Thoracic aorta (tissue), 2 donors: ENCODE data around the gene PDE10A. TPM values are rescaled to one million over a fixed set of nuclear protein-coding genes. Genes with fewer than 3 reads are reported as not detected.

ENCODE experiments used
- ATAC-seq: fragments of 150-250 bp; one replicate; pipeline ENCODE4 v1.8.0; 2017; ENCODE audit warnings: low read depth; ENCODE audit not compliant: insufficient number of reproducible peaks, low FRiP score
- DNase-seq: peaks from one replicate; pipeline ENCODE4 v3.0.0-alpha.2; 2020; ENCODE audit warnings: low spot score
- H3K27ac ChIP-seq, 2 donors: fragments of 200-600 bp; sonication (generic); 1 replicate in 1 of 2; 2 replicates in 1 of 2; pipeline ENCODE4 v1.5.1; 2016; ENCODE audit warnings: mild to moderate bottlenecking in 2 of 2, moderate library complexity in 2 of 2
- H3K27me3 ChIP-seq: fragments of 200-600 bp; sonication (generic); replicated peaks from 2 replicates; pipeline ENCODE4 v1.6.0; 2016; ENCODE audit warnings: mild to moderate bottlenecking; ENCODE audit not compliant: insufficient read depth
- H3K36me3 ChIP-seq: fragments of 200-600 bp; sonication (generic); one replicate; pipeline ENCODE4 v1.5.1; 2016
- H3K4me1 ChIP-seq, 2 donors: fragments of 200-600 bp; sonication (generic); 1 replicate in 1 of 2; 2 replicates in 1 of 2; pipeline versions ENCODE4 v1.5.1 to v1.6.0; 2016; ENCODE audit warnings: low read depth in 2 of 2, mild to moderate bottlenecking in 1 of 2; ENCODE audit not compliant: control insufficient read depth in 1 of 2
- H3K4me3 ChIP-seq: fragments of 200-600 bp; sonication (generic); 2 replicates; pipeline ENCODE4 v1.5.1; 2016; ENCODE audit warnings: mild to moderate bottlenecking
- H3K9me3 ChIP-seq: fragments of 200-600 bp; sonication (generic); 2 replicates; pipeline ENCODE4 v1.5.1; 2016
- total RNA-seq, 2 donors: library from RNA; depleted of rRNA; stranded (reverse); fragments of >200 nt; gene quantifications; one replicate each; pipeline versions ENCODE4 v1.1.0 to v1.2.3, GENCODE V29; 2016
- TF ChIP-seq, protein P1 (sequence below): fragments of 200-600 bp; sonication (generic); IDR thresholded peaks from one replicate; pipeline ENCODE4 v1.5.1; 2019; ENCODE audit warnings: antibody characterized with exemption

PDE10A gene
- total RNA-seq, 2 donors from 2014 or later = 7.0 to 20.8 TPM

- no peaks in the 10 kb centered on the region for H3K36me3 ChIP-seq
- TF ChIP-seq, protein P1, sequence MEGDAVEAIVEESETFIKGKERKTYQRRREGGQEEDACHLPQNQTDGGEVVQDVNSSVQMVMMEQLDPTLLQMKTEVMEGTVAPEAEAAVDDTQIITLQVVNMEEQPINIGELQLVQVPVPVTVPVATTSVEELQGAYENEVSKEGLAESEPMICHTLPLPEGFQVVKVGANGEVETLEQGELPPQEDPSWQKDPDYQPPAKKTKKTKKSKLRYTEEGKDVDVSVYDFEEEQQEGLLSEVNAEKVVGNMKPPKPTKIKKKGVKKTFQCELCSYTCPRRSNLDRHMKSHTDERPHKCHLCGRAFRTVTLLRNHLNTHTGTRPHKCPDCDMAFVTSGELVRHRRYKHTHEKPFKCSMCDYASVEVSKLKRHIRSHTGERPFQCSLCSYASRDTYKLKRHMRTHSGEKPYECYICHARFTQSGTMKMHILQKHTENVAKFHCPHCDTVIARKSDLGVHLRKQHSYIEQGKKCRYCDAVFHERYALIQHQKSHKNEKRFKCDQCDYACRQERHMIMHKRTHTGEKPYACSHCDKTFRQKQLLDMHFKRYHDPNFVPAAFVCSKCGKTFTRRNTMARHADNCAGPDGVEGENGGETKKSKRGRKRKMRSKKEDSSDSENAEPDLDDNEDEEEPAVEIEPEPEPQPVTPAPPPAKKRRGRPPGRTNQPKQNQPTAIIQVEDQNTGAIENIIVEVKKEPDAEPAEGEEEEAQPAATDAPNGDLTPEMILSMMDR = no peak
- no peaks in the 10 kb centered on the region for H3K9me3 ChIP-seq
- H3K27me3 ChIP-seq = no peaks in the 10 kb centered on the region
- no peak overlapping the region for H3K27ac ChIP-seq
- H3K4me1 ChIP-seq = no peaks in the 10 kb centered on the region
- H3K4me3 ChIP-seq = no peak overlapping the region
- DNase-seq (no peak), ATAC-seq (no peak)
Observed at GRCh38 chr6:165376100-165376499, 286.9 kb downstream of the PDE10A start.

DNA sequence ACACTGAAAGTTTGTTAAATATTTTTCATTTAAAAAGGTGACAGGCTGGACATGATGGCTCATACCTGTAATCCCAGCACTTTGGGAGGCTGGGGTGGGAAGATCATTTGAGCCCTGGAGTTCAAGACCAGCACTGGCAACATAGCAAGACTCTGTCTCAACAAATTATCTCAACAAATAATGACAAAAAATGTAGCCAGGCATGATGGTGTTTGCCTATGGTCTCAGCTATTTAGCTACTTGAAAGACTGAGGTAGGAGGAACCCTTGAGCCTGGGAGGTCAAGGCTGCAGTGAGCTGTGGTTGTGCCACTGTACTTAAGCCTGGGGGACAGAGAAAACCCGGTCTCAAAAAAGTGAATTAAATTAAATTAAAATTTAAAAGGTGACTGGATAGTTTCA is 297.7 kb downstream of the PDE10A start:
- DNase-seq = no peak
- TF ChIP-seq, protein P1 = no peak
- H3K4me1 ChIP-seq = no peaks in the 10 kb centered on the region
- no peaks in the 10 kb centered on the region for H3K27me3 ChIP-seq
- no peaks in the 10 kb centered on the region for H3K36me3 ChIP-seq
- no peak overlapping the region for H3K27ac ChIP-seq
- H3K4me3 ChIP-seq = no peak overlapping the region
- ATAC-seq = no peak
- H3K9me3 ChIP-seq = no peaks in the 10 kb centered on the region

DNA sequence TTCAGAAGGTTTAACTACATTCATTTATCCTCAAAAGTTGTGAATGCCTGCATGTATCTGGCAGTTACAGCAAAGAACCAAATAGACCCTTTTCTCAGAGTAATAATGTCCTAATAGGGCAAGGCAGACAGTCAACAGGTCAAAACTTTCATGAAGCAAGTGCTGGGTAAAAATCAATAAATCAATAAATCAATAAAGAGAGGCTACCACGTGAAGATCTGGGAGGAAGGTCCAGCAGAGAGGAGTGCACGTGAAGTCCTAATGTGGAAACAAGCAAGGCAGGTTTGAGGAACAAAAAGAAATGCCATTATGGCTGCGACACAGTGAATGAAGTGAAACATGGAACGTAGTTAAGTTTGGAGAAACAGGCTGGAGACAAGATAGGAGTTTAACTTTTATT is 317.3 kb downstream of the PDE10A start:
- no peak overlapping the region for H3K4me3 ChIP-seq
- ATAC-seq (no peak), DNase-seq (no peak)
- no peaks in the 10 kb centered on the region for H3K9me3 ChIP-seq
- no peaks in the 10 kb centered on the region for H3K4me1 ChIP-seq
- TF ChIP-seq, protein P1 = no peak
- H3K27ac ChIP-seq = no peak overlapping the region
- no peaks in the 10 kb centered on the region for H3K27me3 ChIP-seq
- no peaks in the 10 kb centered on the region for H3K36me3 ChIP-seq

GRCh38 chr6:165340532-165340931 is 322.5 kb downstream of the PDE10A start:
- H3K4me1 ChIP-seq = no peaks in the 10 kb centered on the region
- no peaks in the 10 kb centered on the region for H3K27me3 ChIP-seq
- H3K36me3 ChIP-seq = no peaks in the 10 kb centered on the region
- no peaks in the 10 kb centered on the region for H3K9me3 ChIP-seq
- TF ChIP-seq, protein P1 = no peak
- H3K4me3 ChIP-seq = no peak overlapping the region
- no peak overlapping the region for H3K27ac ChIP-seq
- DNase-seq (no peak), ATAC-seq (no peak)

DNA sequence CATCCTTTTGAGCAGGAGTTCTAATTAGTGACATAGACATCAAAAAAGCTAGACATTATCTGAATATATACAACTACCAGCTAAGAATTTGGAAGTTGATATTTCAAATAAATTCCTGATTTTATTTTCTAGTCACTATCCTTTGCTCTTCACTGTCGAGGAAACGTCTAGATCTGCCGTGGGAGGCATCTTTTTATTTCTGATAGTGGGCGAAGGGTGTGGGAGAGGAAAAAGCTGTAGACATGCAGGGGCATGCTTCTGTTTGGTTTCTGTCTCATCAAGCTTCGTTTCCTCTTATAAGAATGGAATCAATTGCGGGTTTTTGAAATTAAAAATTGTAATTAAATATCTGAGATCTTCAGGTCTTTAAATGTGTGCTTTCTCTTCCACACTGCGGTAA is 337.4 kb downstream of the PDE10A start:
- no peak for DNase-seq
- no peaks in the 10 kb centered on the region for H3K36me3 ChIP-seq
- H3K4me1 ChIP-seq = no peaks in the 10 kb centered on the region
- H3K4me3 ChIP-seq = no peak overlapping the region
- TF ChIP-seq, protein P1 = no peak
- H3K27me3 ChIP-seq = no peaks in the 10 kb centered on the region
- ATAC-seq = no peak
- peaks cover 8% of the 10 kb centered on the region for H3K9me3 ChIP-seq
- no peak overlapping the region for H3K27ac ChIP-seq
